Neuronal stem cell (in vitro differentiated cells): Measurements from ENCODE around the gene CATSPERD.

Experiments used
- DNase-seq: peaks from one replicate; pipeline ENCODE4 v3.0.0-alpha.2; 2013; ENCODE audit warnings: low spot score
- H2AFZ ChIP-seq: one replicate; pipeline ENCODE4 v1.6.1; 2013; ENCODE audit warnings: mild to moderate bottlenecking, low read length, inconsistent platforms
- H2AK5ac ChIP-seq: 2 replicates; pipeline ENCODE4 v1.6.1; 2013; ENCODE audit warnings: low read depth, mild to moderate bottlenecking, inconsistent platforms, low read length, moderate library complexity, mixed read lengths
- H2BK120ac ChIP-seq: 2 replicates; pipeline ENCODE4 v1.6.1; 2013; ENCODE audit warnings: low read depth, mild to moderate bottlenecking, inconsistent platforms, low read length, moderate library complexity, mixed read lengths
- H2BK12ac ChIP-seq: one replicate; pipeline ENCODE4 v1.6.1; 2013; ENCODE audit warnings: low read length, inconsistent platforms
- H2BK15ac ChIP-seq: 2 replicates; pipeline ENCODE4 v1.6.1; 2013; ENCODE audit warnings: mild to moderate bottlenecking, low read length, inconsistent platforms, mixed read lengths
- H2BK5ac ChIP-seq: one replicate; pipeline ENCODE4 v1.6.1; 2013; ENCODE audit warnings: inconsistent platforms, mild to moderate bottlenecking, low read length, moderate library complexity
- H3K14ac ChIP-seq: one replicate; pipeline ENCODE4 v1.6.1; 2013; ENCODE audit warnings: low read length, inconsistent platforms
- H3K18ac ChIP-seq: 2 replicates; pipeline ENCODE4 v1.6.1; 2013; ENCODE audit warnings: low read length, inconsistent platforms
- H3K23ac ChIP-seq: 2 replicates; pipeline ENCODE4 v1.6.1; 2013; ENCODE audit warnings: low read depth, mild to moderate bottlenecking, mixed read lengths, low read length, inconsistent platforms; ENCODE audit not compliant: poor library complexity
- H3K27ac ChIP-seq: replicated peaks from 3 replicates; pipeline ENCODE4 v1.5.1; 2013; ENCODE audit warnings: low read length, inconsistent platforms
- H3K27me3 ChIP-seq, 3 experiments: 2 replicates each; pipeline ENCODE4 v1.6.1; 2013; ENCODE audit warnings: low read length in 3 of 3, mild to moderate bottlenecking in 2 of 3, inconsistent platforms in 1 of 3, low read depth in 1 of 3, mixed read lengths in 1 of 3, moderate library complexity in 1 of 3; ENCODE audit not compliant: control insufficient read depth in 3 of 3, insufficient read depth in 3 of 3
- H3K36me3 ChIP-seq, 2 donors: replicated peaks in 1 of 2; 2 replicates each; pipeline ENCODE4 v1.6.1; 2013; ENCODE audit warnings: low read length in 2 of 2; ENCODE audit not compliant: control insufficient read depth in 2 of 2, insufficient read depth in 2 of 2
- H3K4ac ChIP-seq: 2 replicates; pipeline ENCODE4 v1.6.1; 2013; ENCODE audit warnings: inconsistent platforms, mild to moderate bottlenecking, low read length, moderate library complexity
- H3K4me1 ChIP-seq, 2 donors: 1 replicate in 1 of 2; 2 replicates in 1 of 2; pipeline ENCODE4 v1.6.1; 2013; ENCODE audit warnings: low read length in 2 of 2, low read depth in 1 of 2; ENCODE audit not compliant: control insufficient read depth in 2 of 2, insufficient read depth in 1 of 2
- H3K4me2 ChIP-seq: one replicate; pipeline ENCODE4 v1.6.1; 2013; ENCODE audit warnings: mild to moderate bottlenecking, low read length, inconsistent platforms; ENCODE audit not compliant: insufficient read depth, poor library complexity, severe bottlenecking
- H3K4me3 ChIP-seq, 2 donors: 2 replicates each; pipeline ENCODE4 v1.5.1; 2013; ENCODE audit warnings: low read length in 2 of 2, mild to moderate bottlenecking in 2 of 2, inconsistent platforms in 1 of 2, moderate library complexity in 1 of 2
- H3K79me1 ChIP-seq: one replicate; pipeline ENCODE4 v1.6.1; 2013; ENCODE audit warnings: low read depth, mild to moderate bottlenecking, inconsistent platforms, low read length, moderate library complexity
- H3K9ac ChIP-seq: one replicate; pipeline ENCODE4 v1.6.1; 2013; ENCODE audit warnings: mild to moderate bottlenecking, low read depth, low read length, inconsistent platforms; ENCODE audit not compliant: poor library complexity
- H3K9me3 ChIP-seq, 2 donors: replicated peaks in 1 of 2; 2 replicates each; pipeline versions ENCODE3 to v1.6.1; 2013; ENCODE audit warnings: low read length in 2 of 2, mild to moderate bottlenecking in 2 of 2, inconsistent platforms in 1 of 2, low read depth in 1 of 2, mixed read lengths in 1 of 2, moderate library complexity in 1 of 2; ENCODE audit not compliant: control insufficient read depth in 2 of 2, insufficient read depth in 1 of 2
- H4K8ac ChIP-seq: one replicate; pipeline ENCODE4 v1.6.1; 2013; ENCODE audit warnings: low read depth, mild to moderate bottlenecking, inconsistent platforms, low read length, moderate library complexity
- H4K91ac ChIP-seq: one replicate; pipeline ENCODE4 v1.6.1; 2013; ENCODE audit warnings: low read length, low read depth, mild to moderate bottlenecking, inconsistent platforms; ENCODE audit not compliant: poor library complexity
- WGBS, 2 donors: extraction: QIAGEN DNeasy Blood & Tissue Kit; methylation state at CpG; one replicate each; pipeline ENCODE4 v1.1.7; 2013; ENCODE audit warnings: missing lambda C conversion rate in 2 of 2, mixed read lengths in 1 of 2; ENCODE audit not compliant: insufficient read length in 2 of 2, insufficient replicate concordance in 1 of 2; ENCODE audit errors: extremely low coverage in 2 of 2; 5-methylcytosine and 5-hydroxymethylcytosine counted together

Gene CATSPERD

GRCh38 chr19:5827891-5828660, 107.6 kb downstream of the CATSPERD start:
- peak; percentile 96 for DNase-seq
- Histone ChIP-seq H3K9ac (peak overlapping the region; percentile 99), H3K4me1 (peaks cover 0 to 24% of the 10 kb centered on the region in 2 donors), H2AFZ (peak overlapping the region; percentile 80), H2AK5ac (peak overlapping the region; percentile 100), H3K27me3 (peaks cover 0 to 5% (median 0%) of the 10 kb centered on the region in 3 experiments), H3K4ac (peak overlapping the region; percentile 98), H3K9me3 (peaks cover 0 to 3% of the 10 kb centered on the region in 2 donors), H3K4me3 (peak overlapping the region; percentile 52 to 94), H2BK15ac (peak overlapping the region; percentile 91), H2BK12ac (peak overlapping the region; percentile 22), H3K23ac (peak overlapping the region; percentile 100), H3K36me3 (no peaks in the 10 kb centered on the region), H4K91ac (peak overlapping the region; percentile 95), H3K14ac (peak overlapping the region; percentile 89), H2BK5ac (peak overlapping the region; percentile 66), H3K79me1 (peaks cover 3% of the 10 kb centered on the region), H4K8ac (peak overlapping the region; percentile 98), H3K27ac (peak overlapping the region; percentile 96), H2BK120ac (peak overlapping the region; percentile 72), H3K18ac (peak overlapping the region; percentile 99), H3K4me2 (peak overlapping the region; percentile 96)
- no CpG with 5 or more reads among the region's 91 CpGs for WGBS, 2 donors
